HG03575 (cell line): ENCODE results near the gene APBA1.
"Not testable (repeated sequence)": the region's sequence is repeated elsewhere in the genome, so short reads cannot be mapped to it uniquely, and the experiment has no call there.

ENCODE experiments used
- ATAC-seq: cut with Tn5 transposase; IDR thresholded peaks from one replicate; pipeline ENCODE4 v1.9.1; 2021; ENCODE audit not compliant: unreplicated experiment, insufficient number of reproducible peaks, low FRiP score; ENCODE audit errors: extremely low read depth

Gene APBA1

DNA sequence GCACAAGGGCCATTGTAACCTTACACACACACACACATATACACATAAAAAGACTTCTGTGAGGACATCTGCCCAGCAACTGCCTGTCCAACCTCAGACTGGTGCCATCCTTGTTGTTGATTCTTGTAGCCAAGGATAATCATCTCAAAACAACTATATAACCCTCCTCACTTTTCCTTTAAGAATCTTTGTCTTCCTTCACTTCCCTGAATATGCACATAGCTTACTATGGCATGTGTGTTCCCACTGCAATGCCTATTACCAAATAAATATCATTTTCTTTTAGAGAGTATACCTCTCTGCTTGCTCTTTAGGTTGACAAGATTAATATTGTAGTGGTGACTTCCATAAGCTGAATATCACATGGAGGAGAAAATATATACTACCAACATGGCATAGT is 55.2 kb downstream of the APBA1 start:
- ATAC-seq = no peak

DNA sequence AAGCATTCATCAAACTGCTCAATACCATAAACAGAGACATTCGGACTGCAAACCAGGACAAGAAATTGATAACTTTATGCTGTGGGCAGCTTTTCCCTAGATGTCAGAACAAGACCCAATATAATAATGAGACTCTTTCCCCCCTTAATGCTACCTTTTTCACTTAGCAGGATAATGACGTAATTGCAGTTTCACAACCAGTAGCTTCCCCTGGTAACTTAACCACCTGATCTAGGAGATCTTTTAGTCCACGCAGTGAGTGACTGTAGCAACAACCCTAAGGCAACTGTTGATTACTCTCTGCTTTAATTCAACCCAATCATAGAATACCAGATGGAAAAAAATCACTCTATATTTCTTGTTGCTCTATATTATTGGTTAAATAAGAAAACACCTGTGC is 56.3 kb downstream of the APBA1 start:
- ATAC-seq = no peak

DNA sequence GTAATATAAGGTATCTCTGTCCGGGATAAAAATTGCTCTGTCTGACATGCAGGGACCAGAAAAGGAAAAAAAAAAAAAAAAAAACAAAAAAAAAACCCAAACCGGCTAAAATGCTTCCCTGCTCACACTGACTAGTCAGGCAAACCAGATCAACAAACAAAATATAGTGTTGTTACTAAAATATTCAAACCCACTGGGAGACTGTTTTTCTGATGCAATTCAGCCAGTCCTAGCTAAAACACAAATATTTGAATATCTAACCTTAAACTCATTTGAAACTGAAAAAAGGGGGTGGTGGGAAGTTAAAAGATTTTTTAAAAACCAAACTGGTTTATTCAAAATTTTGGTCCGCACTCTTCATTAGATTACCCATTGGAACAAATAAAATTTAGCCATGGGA is 61.0 kb downstream of the APBA1 start:
- no peak for ATAC-seq

DNA sequence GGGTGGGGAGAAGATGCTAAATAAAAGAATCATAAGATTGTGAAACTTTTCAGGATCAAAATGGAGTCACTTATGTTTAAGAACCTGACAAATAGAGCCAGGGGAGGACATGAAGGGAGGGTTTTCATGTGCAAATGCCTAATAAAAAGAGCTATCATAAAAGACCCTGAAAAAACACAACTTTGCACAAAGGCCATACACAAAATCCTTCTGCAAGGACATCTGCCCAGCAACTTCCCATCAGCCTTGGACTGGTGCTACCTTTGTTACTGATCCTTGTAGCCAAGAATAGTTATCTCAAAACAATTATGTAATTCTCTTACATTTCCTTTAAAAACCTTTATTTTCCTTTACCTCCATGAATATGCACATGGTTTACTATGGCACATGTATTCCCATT is 63.0 kb downstream of the APBA1 start:
- no peak for ATAC-seq

DNA sequence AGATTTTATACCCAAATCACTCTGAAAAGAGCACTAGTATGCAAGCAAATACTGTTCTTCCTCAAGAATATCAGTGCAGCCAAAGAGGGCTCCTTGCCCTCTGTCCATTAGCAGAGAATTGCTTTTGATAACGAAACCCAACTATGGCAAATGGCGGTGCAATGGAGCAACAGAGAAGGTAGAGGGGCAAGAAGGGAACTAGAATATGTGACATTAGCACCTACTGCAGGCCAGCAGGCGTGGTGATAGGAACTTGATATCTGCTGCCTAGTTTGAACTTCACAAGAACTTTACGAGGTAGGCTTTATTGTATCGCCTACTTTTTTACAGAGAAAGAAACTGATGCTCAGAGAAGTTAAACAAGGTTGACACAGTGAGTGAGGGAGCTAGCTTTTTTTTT is 66.1 kb downstream of the APBA1 start:
- no peak for ATAC-seq

DNA sequence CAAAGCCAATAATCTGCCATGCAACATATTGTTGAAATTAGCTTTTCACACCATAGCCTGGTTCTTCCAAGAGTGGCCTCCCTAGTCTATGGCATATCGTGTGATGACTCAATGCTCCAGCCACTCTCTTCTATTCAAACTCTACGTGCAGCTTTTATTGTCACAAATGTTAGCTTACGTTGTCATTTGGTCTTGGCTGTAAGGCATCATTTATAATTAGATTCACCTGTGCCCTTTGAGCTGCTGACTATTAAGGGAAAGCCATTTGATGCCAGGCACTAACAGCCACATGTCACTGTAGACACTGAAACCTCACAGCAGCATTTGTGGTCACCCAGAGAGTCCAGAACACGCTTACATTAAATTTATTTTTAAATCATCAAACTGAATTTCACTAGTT is 66.8 kb downstream of the APBA1 start:
- no peak for ATAC-seq

DNA sequence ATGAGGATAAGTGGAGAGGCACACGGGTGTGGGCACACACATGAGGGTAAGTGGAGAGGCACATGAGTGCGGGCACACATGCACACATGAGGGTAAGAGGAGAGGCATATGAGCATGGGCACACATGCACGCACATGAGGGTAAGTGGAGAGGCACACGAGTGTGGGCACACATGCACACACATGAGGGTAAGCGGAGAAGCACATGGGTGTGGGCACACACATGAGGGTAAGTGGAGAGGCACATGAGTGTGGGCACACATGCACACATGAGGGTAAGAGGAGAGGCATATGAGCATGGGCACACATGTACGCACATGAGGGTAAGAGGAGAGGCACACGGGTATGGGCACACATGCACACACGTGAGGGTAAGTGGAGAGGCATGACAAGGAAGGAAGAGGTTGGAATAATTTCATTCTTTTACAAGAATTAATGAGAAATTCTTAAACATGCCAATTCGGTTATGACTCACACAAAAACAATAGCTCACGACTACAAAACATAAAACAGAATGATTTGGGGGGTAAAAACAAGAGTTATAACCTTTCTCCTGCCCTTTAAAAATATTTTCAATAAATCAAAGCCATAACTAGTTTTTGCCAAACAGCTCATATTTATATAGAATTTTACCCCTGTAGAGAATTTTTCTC is 67.5 kb downstream of the APBA1 start:
- no peak for ATAC-seq

DNA sequence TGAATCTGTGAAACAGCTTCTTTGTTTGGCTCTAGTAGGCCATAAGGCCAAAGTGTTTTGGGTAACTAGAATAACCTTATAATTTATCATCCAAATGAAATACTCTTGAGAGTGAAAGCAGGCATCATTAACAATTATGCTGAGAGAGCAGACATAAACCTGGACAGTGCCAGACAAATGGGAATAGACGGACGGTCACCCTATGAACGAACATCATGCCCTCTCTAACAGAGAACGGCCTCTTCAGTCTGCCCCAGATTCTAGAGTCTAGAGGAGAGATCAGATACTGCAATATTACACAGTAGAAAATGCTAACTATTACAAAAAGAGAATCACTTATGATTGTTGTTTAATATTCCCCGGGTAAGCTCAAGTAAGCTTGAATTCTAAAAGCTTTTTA is 68.5 kb downstream of the APBA1 start:
- no peak for ATAC-seq

DNA sequence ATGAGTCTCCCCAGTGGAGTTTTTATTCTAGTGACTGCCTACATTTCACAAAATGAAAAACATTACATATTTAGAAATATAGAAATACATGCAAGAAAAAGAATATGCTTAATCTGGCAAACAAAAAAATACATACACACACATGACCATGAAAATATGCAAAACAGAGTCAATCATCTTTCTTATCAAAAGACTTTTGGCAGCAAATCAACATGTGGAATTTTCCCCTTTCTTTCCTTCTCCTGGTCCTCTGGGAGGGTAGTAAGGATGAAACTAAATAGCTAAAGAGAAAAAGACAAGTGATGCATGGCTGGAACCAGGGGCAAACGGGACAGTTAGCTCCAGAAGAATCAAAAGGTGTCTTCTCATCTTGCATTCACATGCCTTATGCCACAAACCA is 69.4 kb downstream of the APBA1 start:
- no peak for ATAC-seq

DNA sequence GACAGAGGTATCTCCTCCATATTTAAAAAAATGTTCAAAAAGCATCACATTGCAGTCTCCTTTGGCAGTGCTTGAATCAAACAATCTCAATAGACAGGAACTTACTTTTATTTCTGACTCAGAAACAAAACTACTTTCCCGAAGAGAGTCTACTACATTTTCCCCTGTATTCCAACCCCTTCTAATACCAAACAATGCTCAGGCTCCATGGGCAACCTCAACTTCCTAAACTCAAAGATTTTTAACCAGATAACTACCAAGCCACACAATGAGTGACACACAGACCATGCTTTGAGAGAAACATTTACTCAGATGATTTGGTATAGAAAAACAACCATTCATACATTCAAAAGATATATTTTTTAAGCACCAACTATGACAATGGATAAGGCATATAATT is 70.5 kb downstream of the APBA1 start:
- no peak for ATAC-seq

DNA sequence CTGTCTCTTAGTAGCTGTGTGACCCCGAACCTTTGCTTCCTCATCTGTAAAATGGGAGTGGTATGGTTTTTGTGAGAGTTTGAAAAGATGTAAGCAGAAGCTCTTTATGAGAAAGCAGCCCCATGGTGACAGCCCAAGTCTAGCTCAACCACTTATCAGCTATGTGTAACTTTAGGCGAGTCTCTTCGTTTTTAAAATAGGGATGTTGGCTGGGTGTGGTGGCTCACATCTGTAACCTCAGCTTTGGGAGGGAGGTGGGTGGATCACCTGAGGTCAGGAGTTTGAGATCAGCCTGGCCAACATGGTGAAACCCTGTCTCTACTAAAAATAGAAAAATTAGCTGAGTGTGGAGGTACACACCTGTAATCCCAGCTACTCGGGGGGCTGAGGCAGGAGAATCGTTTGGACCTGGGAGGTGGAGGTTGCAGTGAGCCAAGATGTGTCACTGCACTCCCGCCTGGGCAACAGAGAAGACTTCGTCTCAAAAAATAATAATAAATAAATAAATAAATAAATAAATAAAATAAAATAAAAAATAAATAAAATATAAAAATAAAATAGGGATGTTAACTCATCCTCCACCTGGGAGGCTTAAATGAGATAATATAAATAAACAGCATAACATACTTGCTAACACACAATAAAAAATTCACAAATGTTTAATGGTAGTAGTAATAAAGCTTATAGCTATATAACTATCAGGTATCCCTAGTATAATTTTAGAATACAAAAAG is 71.7 kb downstream of the APBA1 start:
- ATAC-seq = no peak

DNA sequence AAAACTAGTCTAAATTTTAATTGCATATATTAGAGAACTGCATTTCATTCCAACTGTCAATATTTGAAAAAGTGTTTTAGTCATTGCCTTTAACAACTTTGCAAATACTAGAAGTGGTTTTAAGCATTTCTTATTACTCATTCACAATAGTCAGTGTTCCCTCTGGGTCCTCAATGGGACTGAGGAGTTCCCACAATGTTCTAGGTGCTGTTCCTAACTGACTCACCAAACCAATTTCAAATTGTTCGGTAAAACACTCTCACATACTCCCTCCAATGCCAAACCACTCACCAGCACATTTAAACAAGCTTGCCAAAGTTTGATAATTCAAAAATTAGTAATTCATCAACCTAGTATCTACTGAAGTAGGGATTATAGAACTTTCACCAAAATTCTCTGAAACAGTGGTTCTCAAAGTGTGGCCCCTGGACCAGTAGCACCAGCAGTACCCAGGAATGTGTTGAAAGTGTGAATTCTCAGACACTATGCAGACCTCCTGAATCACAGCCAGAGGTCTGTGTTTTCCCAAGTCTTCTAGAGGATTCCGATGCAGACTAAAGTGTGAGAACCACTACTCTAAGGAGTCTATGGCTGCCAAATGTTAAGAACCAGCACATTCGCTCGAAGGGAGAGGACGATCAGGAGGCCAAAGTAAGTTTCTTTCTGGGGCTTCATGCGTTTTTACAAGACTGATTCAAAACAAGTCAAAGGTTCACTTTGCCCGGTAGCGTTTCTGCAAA is 72.8 kb downstream of the APBA1 start:
- ATAC-seq = no peak

DNA sequence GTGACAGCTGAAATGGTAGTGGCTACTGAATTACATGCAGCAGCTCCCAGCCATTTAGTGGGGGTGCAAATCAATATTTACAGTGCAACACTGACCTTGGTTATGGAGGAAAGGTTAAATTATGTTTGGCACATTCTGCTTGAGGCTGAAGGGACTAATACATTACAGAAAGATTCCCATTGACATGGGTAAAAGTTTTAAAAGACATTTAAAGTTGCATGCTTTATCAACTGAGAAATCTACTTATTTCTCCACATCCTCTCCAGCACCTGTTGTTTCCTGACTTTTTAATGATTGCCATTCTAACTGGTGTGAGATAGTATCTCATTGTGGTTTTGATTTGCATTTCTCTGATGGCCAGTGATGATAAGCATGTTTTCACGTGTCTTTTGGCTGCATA is 75.3 kb downstream of the APBA1 start:
- ATAC-seq = not testable (repeated sequence)

DNA sequence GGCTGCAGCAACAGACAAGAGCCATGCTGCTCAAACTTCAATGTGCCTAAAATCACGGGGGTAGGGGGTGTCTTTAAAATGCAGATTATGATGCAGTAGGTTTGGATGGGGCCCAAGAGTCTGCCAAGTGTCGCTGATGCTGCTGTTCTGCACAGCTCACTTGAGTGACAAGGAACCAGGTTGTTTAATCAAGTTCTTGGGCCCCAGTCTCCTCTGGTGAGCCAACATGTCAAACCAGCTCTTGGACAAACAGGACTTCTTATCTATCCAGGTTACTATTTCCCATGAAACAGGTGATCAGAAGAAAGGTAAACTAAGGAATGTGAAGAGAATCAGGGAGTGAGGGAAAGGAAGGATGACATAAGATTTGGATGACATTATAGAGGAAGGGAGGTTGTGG is 78.0 kb downstream of the APBA1 start:
- ATAC-seq = no peak

DNA sequence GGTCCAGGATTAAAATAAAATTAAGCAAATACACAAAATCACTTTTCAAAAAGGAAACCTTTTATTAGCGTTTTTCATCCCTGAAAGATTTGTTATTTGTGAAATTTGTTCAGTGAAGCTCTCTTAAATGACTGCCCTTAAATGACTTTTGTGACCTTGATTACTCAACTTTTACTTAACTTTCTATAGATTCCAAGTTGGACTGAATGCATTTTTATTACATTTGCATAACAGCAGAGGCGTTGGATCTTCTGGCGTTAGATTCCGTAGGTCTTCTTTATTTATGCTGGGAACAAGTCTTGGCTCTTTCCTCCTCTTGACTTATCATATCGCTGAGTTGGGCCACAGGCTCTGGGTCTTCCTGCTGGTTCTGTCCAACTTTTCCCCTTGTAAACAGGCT is 78.4 kb downstream of the APBA1 start:
- no peak for ATAC-seq

DNA sequence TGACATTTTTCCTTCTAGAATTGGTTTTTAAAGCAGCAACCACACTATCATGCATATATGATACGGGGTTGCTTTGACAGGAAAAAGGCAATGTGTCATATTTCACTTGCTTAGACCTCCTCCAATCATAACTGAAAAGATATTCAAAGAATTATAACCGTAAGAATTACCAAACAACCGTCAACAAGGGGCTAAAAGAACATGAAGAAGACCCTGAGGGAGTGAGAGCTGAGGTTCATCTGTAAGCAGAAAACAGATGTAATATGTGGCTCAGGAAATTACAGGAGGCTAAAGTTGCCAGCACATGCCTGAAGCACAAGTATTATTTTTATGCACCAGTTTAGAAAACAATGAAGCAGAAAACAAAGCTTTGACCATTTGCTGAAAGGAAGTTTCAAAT is 78.9 kb downstream of the APBA1 start:
- ATAC-seq = no peak

DNA sequence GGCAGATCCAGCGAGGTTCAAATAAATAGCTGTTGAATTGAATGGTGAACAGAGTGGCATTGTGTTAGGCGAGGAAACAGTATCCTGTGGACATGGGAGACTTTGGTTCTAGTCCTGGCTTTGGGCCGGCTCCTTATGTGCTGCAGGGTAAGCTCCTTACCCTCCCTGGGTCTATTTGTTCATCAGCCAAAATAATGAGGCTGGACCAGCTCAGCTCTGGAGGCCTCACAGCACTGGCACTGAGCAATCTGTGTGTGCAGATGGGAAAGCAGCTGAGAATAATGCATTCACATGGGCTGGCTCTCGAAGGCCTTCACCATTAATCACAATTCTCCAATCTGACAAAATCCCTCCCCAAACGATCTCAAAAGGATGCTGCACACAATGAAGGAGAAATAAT is 81.9 kb downstream of the APBA1 start:
- ATAC-seq = no peak

DNA sequence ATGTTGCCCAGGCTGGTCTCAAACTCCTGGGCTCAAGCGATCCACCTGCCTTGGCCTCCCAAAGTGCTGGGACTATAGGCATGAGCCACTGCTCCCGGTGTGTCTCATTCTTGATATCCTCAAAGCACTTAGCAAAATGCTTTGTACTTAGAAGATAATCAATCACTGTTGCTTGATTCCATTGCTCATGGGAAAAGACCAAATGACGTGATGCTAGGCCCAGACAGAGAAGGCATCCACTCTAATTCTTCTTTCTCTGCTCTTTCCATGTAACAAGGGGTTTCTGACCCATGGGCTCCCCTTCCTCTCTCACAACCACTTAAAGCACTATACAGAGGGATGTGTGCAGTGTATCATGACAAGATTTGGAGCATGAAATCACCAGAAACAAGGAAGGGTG is 83.0 kb downstream of the APBA1 start:
- ATAC-seq = no peak

DNA sequence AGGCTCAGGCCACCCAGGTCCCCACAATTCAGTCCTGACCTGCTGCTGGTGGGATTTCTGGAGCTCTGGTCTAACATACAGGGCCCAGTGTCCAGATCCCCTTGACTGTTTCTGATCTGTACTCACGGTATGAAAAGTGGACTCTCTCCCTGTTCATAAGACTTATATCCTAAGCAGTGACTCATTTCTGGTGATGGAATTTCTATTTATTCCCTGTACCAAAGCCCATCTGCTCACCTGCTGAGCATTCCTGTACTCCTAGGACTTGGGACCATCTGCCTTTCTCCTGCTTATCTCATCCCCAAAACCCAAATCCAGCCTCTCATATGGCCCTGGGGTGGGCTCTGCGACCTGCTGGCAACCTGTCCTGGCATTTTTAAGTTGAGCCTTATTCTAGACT is 86.6 kb downstream of the APBA1 start:
- no peak for ATAC-seq

DNA sequence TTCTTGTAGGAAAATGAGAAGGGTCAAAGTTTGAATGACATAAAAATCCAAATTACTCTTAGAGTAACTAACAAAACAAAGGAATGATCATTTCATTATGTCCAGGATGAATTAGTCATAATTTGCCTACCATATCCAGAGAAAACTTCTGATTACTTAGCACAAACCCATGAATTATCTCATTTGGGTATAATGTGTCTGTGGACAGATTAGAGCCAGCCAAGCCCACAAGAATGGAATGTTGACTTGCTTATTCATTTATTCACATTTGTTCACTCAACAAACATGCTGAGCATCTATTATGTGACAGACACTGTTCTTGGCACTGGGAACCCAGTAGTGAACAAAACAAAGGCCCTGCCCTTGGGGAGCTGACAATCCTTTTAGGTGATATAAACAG is 87.4 kb downstream of the APBA1 start:
- ATAC-seq = no peak
